Measurements from ENCODE around the gene LAIR1.

LAIR1 gene

DNA sequence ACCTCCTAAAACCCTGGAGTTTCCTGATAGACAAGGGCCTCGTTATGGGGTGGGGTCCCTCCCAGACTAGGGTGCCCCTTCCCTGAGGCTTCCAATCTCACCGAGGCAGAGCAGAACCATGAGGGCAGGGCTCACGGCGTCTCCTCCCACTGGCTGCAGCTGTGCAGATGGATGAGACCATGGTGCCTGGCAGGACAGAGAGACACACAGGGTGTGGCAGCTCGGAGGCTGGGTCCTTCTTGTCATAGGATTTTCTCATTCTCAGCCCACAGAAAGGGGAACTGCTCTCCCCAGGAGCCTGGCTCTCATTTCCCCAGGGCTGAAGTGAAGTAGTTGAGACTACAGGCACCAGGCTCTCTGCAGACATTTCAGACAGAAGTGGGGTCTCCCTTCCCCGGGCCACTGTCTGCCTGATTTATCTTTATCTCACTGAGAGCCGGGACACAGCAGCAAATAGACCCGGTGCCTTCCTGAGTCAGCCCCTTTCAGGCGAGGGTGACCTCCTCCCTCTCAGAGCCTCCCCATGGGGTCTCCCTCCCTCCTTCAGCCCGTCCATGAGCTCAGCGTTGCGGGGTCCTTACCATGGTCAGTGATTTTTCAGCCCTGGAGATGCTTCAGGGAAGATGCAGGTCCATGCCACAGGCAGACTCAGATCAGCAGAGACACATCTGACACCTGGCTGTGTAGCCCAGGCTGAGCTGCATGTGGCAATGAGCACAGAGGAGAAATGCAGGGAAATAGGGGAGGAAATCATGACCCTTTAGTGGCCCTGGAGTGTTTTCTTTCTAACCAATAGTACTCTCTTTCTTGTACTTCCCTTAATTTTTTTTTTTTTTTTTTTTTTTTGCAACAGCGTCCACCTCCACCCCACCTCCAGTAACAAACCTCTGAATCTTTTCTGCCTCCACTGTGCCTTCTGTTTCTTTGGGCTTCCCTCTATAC is 52.0 kb downstream of the LAIR1 start, which contains the start of gene LILRA5:
TSS of gene LILRA5 (minus strand) at position 731 of the 942 bp plus-strand sequence. CDS start at position 584, 147 bp downstream.
- DNase-seq = no peak

- DNase-seq = no peak
Observed at GRCh38 chr19:54312011-54312410, 52.7 kb downstream of the LAIR1 start.

GRCh38 chr19:54311486-54311885 is 53.2 kb downstream of the LAIR1 start:
- no peak for DNase-seq

GRCh38 chr19:54310543-54310942 is 54.2 kb downstream of the LAIR1 start:
- DNase-seq = no peak

DNA sequence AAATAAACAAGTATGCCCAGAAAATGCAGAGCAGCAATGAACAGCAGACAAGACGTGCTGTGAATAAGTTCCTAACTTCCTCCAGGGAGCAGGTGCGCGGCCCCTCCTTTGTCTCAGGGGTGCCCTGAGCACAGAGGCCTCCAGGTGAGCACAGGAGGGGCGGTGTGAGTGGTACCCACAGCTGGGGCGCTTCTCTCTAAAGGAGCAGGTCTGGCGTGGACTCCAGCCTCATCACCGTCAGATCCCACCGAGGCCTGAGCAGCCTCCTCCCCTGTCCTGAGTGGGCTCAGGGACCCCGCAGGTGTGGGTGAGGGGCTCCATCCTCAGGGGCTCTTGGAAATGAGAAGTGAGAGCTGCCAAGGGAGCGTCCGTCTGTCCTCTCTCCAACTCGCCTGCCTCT is 54.9 kb downstream of the LAIR1 start:
- DNase-seq = no peak

DNA sequence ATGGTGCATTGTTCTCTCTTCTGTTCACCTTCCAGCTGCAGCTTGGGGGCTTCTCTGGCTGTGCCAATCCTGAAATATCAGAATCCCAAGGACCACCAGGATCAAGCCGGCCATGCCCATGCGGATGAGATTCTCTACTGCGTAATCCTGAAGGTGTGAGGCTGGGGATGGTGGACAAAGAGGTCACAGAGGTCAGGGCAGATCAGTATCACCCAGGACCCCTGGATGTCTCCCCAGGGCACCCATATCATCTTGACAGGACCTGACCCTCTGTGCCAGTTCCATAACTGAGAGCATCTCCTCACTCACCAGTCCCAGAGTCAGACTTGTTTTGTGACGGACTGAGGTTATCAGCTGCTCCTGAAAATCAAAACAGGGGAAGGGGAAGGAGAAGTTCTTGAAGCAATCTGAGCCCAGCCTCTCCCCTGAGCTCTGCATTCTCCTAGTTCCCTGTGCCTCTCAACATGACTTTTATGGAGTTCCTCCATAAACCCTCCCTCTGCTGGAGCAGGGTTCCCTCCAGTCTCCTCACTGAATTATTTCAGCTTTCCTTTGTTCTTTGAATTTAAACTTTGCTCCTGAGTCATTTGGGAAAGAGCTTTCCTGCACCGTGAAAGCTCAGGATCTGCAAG is 57.2 kb downstream of the LAIR1 start:
- no peak for DNase-seq

DNA sequence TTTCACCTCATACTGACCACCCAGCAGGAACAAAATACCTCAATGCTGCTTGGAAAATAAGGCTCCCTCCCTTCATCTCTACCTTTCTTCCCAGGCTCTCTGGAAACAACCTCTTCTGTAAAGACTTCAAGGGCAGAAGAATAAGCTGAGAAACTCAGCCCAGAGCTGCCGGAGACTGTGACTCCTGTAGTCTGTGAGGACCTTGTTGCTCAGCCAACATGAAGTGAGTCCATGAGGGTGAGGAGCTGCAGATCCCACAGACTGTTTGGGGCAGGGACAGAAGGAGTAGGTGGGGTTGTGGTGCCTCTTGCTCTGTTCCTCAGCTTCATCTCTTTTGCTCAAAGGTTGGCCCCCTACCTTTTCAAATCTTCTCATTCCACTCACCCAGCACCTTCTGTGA is 59.6 kb downstream of the LAIR1 start:
- no peak for DNase-seq

DNA sequence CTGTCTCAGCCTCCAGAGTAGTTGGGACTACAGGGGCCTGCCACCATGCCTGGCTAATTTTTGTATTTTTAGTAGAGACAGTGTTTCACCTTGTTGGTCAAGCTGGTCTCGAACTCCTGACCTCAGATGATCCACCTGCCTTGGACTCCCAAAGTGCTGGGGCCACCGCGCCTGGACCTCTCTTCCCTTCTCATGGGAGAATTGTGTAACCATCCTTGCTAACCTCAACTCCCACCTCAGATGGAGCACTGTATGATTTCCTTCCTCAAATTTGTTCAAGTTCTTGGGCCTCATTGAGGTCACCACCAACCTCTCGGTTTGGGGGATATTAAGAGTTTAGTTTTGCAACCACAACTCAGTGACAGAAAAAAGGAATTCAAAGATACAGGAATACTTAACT is 62.5 kb downstream of the LAIR1 start:
- no peak for DNase-seq

Data from stimulated activated CD4-positive, alpha-beta T cell treated with anti-CD3 and anti-CD28 coated beads, Interleukin-2, amount 100 ng/mL, for 24 hours (primary cell).